Mucosa of descending colon (tissue), 3 donors: ENCODE results near the gene ERVFRD-1. TPM values are rescaled to one million over a fixed set of nuclear protein-coding genes. Genes with fewer than 3 reads are reported as not detected.
"Not testable (repeated sequence)": the region's sequence is repeated elsewhere in the genome, so short reads cannot be mapped to it uniquely, and the experiment has no call there.

Experiments used
- ATAC-seq: fragments of 200-7000 bp; cut with Tn5 transposase; one replicate; pipeline ENCODE4 v1.9.1; 2020; ENCODE audit warnings: mild to moderate bottlenecking, moderate library complexity
- DNase-seq, 3 donors: peaks; one replicate each; pipeline ENCODE4 v3.0.0-alpha.2; 2020
- H3K36me3 ChIP-seq: fragments of 200-600 bp; one replicate; pipeline ENCODE4 v1.8.0; 2021; ENCODE audit warnings: low read depth, mild to moderate bottlenecking
- H3K4me1 ChIP-seq: fragments of 200-600 bp; one replicate; pipeline ENCODE4 v1.8.0; 2021; ENCODE audit warnings: low read depth, mild to moderate bottlenecking
- H3K4me3 ChIP-seq: fragments of 200-600 bp; one replicate; pipeline ENCODE4 v1.8.0; 2021; ENCODE audit warnings: mild to moderate bottlenecking
- H3K9me3 ChIP-seq: fragments of 200-600 bp; one replicate; pipeline ENCODE4 v1.8.0; 2021; ENCODE audit warnings: mild to moderate bottlenecking
- CTCF ChIP-seq: fragments of 200-600 bp; IDR thresholded peaks from one replicate; pipeline ENCODE4 v1.8.0; 2022; ENCODE audit warnings: antibody characterized with exemption, mild to moderate bottlenecking
- intact Hi-C, 2 donors: fragments of 100-400 bp; cut with DNase I in 1 of 2; cut with micrococcal nuclease in 1 of 2; formaldehyde crosslinking; loops; one replicate each; pipeline versions ENCODE4 v1.11.0 to v1.11.1; 2022; cut with DNase I, micrococcal nuclease
- total RNA-seq, 3 donors: library from RNA; stranded (reverse); fragmentation: NEBNext Ultra II Directional in 2 of 3; extraction: Animal tissue kit (Norgen Biotek cat#: 25700) in 2 of 3; gene quantifications; one replicate each; pipeline versions ENCODE4 v1.2.1 to v1.2.4, GENCODE V29; 2021 to 2023
- donor health status: DM: no; HTN: no; CAD: no; lungs with moderate emphysema.
- donor health status: DM: no; HTN: no; CAD: no.
- donor health status: DM: no; HTN: yes; CAD: no.

ERVFRD-1 gene
- total RNA-seq, 3 donors from 2014 or later, result 0.12 to 0.57 (median 0.19) TPM

DNA sequence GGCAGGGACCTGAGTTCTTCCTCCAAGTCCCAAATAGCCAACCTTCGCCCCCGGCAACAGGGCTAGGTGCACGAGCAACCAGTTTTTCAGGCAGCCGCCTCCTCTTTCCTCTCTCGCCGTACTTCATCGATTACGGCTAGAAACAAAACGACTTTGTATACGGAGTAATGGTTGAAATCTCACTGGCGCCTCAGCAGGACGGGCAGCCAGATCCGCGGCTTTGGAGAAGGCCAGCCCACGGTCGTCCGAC is 18.2 kb downstream of the ERVFRD-1 start:
- no peak for DNase-seq

DNA sequence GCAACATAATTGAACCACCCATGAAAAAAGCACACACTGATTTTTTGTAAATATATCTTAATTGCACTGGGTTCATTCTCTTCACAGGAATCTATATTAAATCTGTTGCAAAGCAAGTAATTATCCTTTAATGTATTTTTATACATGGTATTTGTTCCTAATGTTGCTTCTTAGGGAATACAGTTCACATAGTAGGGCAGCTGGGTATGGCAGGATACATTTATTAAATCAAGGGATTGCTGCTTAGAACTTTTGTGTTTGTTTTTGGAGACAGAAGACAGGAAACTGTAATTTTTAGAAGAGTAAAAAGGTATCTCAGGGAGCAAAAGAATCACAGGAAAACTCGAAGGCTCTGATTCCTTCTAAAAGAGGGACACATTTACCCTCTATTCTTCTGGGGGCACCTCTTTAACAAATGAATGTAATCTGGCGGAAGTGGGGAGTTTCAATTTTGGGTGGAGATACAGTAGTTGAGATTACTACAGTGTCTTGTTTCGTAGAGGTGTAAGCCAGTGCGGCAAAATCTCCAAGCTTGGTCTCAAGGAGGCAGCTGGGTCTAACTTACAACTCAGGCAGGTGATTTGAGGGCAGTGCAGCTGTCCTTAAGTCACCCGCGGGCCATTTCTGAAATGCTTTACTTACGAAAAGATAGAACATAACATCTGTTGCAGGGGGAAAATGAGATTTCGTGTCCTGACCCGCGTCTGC is 18.7 kb downstream of the ERVFRD-1 start:
- ATAC-seq, result peak; percentile 34
- intact Hi-C loops, result no loop called here
- Histone ChIP-seq H3K9me3 (no peaks in the 10 kb centered on the region), H3K4me3 (peak overlapping the region; percentile 97), H3K4me1 (peaks cover 15% of the 10 kb centered on the region), H3K36me3 (peaks cover 3% of the 10 kb centered on the region)
- DNase-seq, result no peak
- TF ChIP-seq CTCF, result no peak

More for the DNA sequence above, 18.2 kb downstream of the ERVFRD-1 start:
- Histone ChIP-seq H3K36me3 (peaks cover 3% of the 10 kb centered on the region), H3K9me3 (no peaks in the 10 kb centered on the region), H3K4me3 (peak overlapping the region; percentile 97), H3K4me1 (peaks cover 20% of the 10 kb centered on the region)
- ATAC-seq, result peak; percentile 28
- TF ChIP-seq CTCF, result no peak
- intact Hi-C loops, result no loop called here

DNA sequence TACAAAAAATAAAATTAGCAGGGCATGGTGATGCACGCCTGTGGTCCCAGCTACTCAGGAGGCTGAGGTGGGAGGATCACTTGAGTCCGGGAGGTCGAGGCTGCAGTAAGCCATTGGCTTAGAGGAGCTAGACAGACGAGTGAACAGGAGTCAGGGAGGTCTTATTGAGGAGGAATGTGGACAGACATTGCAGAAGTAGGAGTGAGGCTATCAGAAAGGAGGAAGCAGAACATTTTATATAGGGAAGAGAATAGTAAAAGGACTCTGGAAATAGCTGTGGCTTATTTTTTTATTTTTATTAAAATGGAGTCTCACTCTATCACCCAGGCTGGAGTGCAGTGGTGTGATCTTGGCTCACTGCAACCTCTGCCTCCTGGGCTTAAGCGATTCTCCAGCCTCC is 20.4 kb downstream of the ERVFRD-1 start:
- H3K4me1 ChIP-seq, result peaks cover 13% of the 10 kb centered on the region
- ATAC-seq, DNase-seq, intact Hi-C loops, H3K4me3 ChIP-seq, H3K36me3 ChIP-seq, H3K9me3 ChIP-seq: not testable (repeated sequence)

GRCh38 chr6:11089695-11090094 is 21.8 kb downstream of the ERVFRD-1 start:
- ATAC-seq, result no peak
- H3K36me3 ChIP-seq, result peaks cover 3% of the 10 kb centered on the region
- no peak overlapping the region for H3K4me3 ChIP-seq
- TF ChIP-seq CTCF, result no peak
- H3K4me1 ChIP-seq, result no peaks in the 10 kb centered on the region
- DNase-seq, result no peak
- intact Hi-C loops, result no loop called here
- H3K9me3 ChIP-seq, result no peaks in the 10 kb centered on the region

DNA sequence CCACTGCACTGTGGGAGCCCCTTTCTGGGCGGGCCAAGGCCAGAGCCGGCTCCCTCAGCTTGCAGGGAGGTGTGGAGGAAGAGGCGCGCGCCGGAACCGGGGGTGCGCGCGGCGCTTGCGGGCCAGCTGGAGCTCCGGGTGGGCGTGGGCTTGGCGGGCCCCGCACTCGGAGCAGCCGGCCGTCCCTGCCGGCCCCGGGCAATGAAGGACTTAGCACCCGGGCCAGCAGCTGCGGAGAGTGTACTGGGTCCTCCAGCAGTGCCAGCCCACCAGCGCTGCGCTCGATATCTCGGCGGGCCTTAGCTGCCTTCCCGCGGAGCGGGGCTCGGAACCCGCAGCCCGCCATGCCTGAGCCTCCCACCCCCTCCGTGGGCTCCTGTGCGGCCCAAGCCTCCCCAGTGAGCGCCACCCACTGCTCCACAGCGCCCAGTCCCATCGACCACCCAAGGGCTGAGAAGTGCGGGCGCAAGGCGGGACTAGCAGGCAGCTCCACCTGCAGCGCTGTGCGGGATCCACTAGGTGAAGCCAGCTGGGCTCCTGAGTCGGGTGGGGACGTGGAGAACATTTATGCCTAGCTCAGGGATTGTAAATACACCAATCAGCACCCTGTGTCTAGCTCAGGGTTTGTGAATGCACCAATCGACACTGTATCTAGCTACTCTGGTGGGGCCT is 24.2 kb downstream of the ERVFRD-1 start:
- H3K4me1 ChIP-seq, ATAC-seq, H3K36me3 ChIP-seq, intact Hi-C loops, DNase-seq, H3K4me3 ChIP-seq, H3K9me3 ChIP-seq: not testable (repeated sequence)

DNA sequence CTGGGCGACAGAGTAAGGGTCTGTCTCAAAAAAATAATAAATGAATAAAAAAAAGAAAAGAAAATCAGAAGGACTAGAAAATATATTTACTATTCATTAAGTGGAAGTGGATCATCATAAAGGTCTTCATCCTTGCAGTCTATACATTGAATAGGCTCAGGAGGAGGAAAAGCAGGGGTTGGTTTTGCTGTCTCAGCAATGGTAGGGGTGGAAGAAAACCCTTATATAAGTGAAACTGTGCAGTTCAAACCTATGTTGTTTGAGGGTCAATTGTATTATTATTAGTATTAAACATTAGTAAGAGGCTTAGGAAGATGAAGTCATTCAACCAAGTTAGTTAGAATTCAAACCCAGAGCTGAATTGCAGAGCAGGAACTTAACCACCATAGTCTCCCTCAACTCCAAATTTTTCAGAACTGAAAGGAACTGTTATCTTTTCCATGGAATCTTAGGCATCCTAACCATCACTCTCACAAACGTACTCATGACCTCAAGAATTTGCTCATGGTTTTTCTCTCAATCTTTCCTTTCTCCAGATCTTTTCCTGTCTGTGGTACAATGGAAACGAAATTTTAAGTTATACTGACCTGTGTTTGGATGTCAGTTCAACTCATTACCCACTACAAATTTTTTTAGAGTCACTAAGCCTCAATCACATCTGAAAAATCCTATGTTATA is 25.6 kb downstream of the ERVFRD-1 start:
- no peak for ATAC-seq
- intact Hi-C loops, result no loop called here
- Histone ChIP-seq H3K4me3 (no peak overlapping the region), H3K4me1 (no peaks in the 10 kb centered on the region), H3K36me3 (no peaks in the 10 kb centered on the region), H3K9me3 (no peaks in the 10 kb centered on the region)
- no peak for TF ChIP-seq CTCF
- no peak for DNase-seq
